Measurements from ENCODE around the gene UBE2E3. TPM values are rescaled to one million over a fixed set of nuclear protein-coding genes. Genes with fewer than 3 reads are reported as not detected.

UBE2E3 gene
- total RNA-seq, 1 experiment from 2014 or later: 208 TPM

DNA sequence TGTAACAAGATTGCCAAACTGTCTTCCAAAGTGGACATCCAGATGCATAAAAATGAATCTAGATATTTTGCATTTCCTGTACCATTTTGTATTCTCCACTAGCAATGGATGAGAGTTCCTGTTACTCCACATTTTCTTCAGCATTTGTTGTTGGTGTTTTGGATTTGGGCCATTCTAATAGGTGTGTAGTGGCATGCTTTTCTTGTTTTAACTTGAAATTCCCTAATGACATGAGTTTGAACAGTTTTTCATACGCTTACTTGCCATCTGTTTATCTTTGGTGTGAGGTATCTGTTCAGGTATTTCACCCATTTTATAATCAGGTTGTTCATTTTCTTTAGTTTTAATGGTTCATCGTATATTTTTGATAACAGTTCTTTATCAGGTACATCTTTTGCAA lies 73.9 kb downstream of the UBE2E3 start:
- Histone ChIP-seq H3K27me3 (replicated peaks) (no peaks in the 10 kb centered on the region), H3K27ac (no peak overlapping the region), H3K9me3 (replicated peaks) (no peaks in the 10 kb centered on the region), H3K4me3 (no peak overlapping the region), H3K36me3 (peaks cover 10% of the 10 kb centered on the region), H3K4me1 (replicated peaks) (no peaks in the 10 kb centered on the region)
- no peak for DNase-seq (ENCODE audit: low read depth in 1 of 2, low spot score in 2 of 2)

DNA sequence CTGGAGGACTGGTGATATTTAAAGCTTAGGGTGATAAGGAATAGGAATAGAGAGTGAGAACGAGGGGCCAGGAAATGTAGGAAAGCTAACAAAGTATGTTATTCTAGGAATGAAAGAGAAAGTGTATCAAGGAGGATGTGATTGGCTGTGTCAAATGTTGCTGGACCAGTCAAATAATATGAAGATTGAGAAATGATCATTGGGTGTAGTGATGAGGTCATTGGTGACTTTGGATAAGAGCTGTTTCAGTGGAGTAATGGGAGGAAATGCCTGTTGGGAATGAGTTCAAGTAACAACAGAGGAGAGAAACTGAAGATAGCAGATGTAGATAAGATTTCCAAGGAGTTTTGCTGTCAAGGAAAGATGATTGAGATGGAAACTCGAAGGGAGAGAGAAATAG lies 74.4 kb downstream of the UBE2E3 start:
- Histone ChIP-seq H3K4me3 (no peak overlapping the region), H3K27ac (no peak overlapping the region), H3K4me1 (replicated peaks) (no peaks in the 10 kb centered on the region), H3K9me3 (replicated peaks) (no peaks in the 10 kb centered on the region), H3K36me3 (peaks cover 10% of the 10 kb centered on the region), H3K27me3 (replicated peaks) (no peaks in the 10 kb centered on the region)
- DNase-seq (ENCODE audit: low read depth in 1 of 2, low spot score in 2 of 2): no peak

DNA sequence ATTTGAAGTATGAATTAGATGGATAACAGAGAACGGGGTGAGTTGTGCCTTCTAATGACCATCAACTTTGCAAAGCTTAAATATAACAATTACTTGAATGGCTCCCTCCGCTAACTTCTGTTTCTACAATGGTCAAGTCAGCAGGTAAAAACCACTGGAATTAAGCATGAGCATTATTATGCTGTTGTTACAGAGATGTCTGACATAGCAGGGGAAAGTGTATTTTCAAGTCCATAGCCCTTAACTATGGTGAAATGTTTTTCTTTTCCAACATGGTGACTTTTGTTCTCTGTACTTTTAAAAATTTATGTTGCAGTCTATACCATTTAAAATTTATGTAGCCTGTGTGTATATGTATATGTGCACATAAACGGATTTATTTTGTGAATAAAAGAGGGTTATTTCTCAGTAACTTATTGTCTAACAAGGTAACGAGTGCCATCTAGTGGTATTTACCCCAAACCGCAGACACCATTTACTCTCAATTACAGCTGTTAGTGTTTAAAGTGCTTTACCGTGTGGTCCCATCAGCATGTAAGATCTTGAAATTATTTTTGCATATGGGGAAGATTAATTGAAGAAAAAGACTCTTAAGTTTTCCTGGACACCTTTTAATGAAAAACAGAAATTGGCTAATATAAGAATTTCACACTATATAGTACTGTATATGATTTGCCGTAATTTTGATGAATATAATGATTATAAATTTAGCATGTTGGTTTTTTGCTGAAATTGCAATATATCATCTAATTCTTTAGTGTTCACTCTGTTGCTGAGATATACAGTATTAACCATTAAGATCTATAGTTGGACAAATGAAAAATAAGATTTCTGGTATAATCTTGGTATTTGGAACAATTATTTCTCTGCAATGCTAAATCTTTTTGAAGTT lies 78.2 kb downstream of the UBE2E3 start:
- H3K27me3 ChIP-seq (replicated peaks): no peaks in the 10 kb centered on the region
- no peak overlapping the region for H3K4me3 ChIP-seq
- DNase-seq (ENCODE audit: low read depth in 1 of 2, low spot score in 2 of 2): peak; percentile 40 to 43
- H3K27ac ChIP-seq: no peak overlapping the region
- no peaks in the 10 kb centered on the region for H3K9me3 ChIP-seq (replicated peaks)
- no peaks in the 10 kb centered on the region for H3K4me1 ChIP-seq (replicated peaks)
- H3K36me3 ChIP-seq: peaks cover 13% of the 10 kb centered on the region

DNA sequence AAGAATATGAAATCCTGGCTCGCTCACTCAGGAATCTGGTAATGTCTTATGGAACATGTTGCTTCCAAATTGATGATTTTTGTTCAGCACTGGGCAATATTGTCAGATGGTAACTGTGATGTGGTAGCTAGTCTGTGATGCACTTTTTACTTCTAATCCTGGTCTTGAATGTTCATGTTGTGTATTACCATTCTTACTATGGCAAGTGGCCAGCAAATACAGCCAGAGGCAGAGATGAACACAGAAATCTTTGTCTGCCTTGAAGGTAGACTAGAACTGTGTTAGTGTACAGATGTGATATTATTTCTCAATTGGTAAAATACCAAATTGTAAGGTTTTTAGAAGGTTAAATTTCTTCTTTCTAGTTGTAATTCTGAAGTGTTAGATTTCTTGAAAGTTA lies 83.3 kb downstream of the UBE2E3 start:
- Histone ChIP-seq H3K9me3 (replicated peaks) (no peaks in the 10 kb centered on the region), H3K4me3 (no peak overlapping the region), H3K27ac (no peak overlapping the region), H3K4me1 (replicated peaks) (no peaks in the 10 kb centered on the region), H3K36me3 (peaks cover 17% of the 10 kb centered on the region), H3K27me3 (replicated peaks) (no peaks in the 10 kb centered on the region)
- no peak for DNase-seq (ENCODE audit: low read depth in 1 of 2, low spot score in 2 of 2)

DNA sequence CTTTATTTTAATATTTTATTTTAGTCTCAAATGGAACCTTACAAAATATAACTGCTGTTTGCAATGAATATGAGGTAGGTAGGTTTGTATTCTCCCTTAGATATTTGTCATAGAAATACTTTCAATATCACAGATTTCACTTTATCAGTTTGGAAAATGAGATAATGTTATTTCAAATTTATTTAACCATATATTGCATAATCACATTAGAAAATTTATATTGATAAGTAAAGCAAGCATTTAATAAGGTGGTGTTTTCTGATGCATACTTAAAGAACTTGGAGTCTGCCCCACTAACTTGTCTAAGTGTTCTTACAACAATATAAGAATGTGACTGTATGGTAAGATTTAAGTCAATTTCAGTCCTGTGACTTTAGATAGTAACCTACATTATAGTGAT lies 85.1 kb downstream of the UBE2E3 start:
- H3K9me3 ChIP-seq (replicated peaks): no peaks in the 10 kb centered on the region
- DNase-seq (ENCODE audit: low read depth in 1 of 2, low spot score in 2 of 2): no peak
- H3K27ac ChIP-seq: no peak overlapping the region
- H3K4me1 ChIP-seq (replicated peaks): 0 out of 2 replicates have a peak, but pooled peaks cover 4% of the 10 kb centered on the region
- H3K4me3 ChIP-seq: no peak overlapping the region
- no peaks in the 10 kb centered on the region for H3K27me3 ChIP-seq (replicated peaks)
- peaks cover 13% of the 10 kb centered on the region; the same call in 1 of the 2 replicates for H3K36me3 ChIP-seq

DNA sequence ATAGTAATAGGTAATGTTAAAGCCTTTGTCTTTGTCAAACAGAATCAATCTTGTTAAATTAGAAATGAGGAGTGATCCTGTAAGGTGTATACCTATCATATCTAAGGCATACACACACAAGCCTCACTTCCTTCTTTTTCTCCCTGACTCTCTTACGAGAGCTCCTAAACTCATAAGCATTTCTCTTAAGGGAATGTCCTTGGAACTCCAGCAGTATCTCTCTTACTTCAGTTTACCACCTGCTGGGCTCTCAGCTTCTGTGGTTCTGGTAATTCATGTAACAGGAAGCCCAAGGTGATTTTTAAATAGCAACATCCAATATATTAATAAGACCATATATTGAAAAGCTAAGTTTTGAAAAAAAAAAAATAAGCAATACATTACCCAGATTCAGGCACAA lies 85.9 kb downstream of the UBE2E3 start:
- no peaks in the 10 kb centered on the region for H3K27me3 ChIP-seq (replicated peaks)
- H3K27ac ChIP-seq: no peak overlapping the region
- 0 out of 2 replicates have a peak, but pooled peaks cover 4% of the 10 kb centered on the region for H3K4me1 ChIP-seq (replicated peaks)
- DNase-seq (ENCODE audit: low read depth in 1 of 2, low spot score in 2 of 2): no peak
- H3K36me3 ChIP-seq: peaks cover 18% of the 10 kb centered on the region; the same call in 1 of the 2 replicates
- no peaks in the 10 kb centered on the region for H3K9me3 ChIP-seq (replicated peaks)
- no peak overlapping the region for H3K4me3 ChIP-seq

DNA sequence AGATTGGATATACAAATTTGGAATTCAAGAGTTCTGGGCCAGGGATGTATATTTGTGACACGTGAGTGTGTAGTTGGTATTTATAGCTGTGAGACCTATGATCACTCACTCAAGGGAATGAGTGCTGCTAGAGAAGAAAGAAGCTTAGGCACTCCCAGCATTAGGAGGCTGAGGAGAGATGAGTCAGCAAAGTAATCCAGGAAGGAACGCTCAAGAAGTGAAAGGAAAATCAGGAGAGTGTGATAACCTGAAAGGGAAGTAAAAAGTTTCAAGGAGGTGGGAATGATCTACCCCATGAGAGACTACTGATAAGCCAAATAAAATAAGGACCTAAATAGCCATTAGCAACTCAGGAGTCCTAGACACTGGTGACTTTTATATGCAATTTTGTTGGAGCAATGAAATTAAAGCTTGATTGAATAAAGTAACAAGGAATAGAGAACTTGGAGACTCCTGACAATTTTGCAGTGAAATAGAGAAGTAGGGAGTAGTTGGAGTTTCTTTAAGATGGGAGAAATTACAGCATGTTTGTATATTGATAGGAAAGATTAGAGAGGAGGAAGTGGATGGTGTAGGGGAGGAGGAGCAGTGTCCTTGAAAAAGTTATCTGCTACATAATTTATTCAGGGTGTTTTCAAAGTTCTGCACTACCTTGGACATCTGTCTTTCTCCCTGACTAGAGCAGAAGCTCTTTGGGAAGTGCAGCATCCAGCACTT lies 89.9 kb downstream of the UBE2E3 start:
- Histone ChIP-seq H3K9me3 (replicated peaks) (no peaks in the 10 kb centered on the region), H3K4me1 (replicated peaks) (0 out of 2 replicates have a peak, but pooled peaks cover 4% of the 10 kb centered on the region), H3K36me3 (peaks cover 13% of the 10 kb centered on the region; the same call in 1 of the 2 replicates), H3K27ac (no peak overlapping the region), H3K4me3 (no peak overlapping the region), H3K27me3 (replicated peaks) (no peaks in the 10 kb centered on the region)
- DNase-seq (ENCODE audit: low read depth in 1 of 2, low spot score in 2 of 2): peak in 1 of 2 experiments; percentile 11

DNA sequence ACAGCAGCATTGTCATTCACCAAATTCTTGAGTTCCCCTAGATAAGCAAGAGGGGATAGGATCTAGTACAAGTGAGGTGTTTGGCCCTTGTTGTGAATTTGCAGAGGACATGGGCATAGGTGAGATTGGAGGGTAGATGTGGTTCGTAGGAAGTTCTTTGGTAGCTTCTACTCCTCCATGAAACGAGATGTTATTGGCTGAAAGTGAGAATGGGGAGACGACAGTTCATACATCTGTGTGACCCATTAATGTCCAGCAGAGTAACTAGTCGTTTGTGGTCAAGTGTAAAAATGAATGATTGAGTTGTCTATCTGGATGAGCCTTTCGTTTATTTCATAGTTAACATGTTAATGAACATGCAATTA lies 90.4 kb downstream of the UBE2E3 start:
- H3K27ac ChIP-seq: no peak overlapping the region
- no peaks in the 10 kb centered on the region for H3K9me3 ChIP-seq (replicated peaks)
- DNase-seq (ENCODE audit: low read depth in 1 of 2, low spot score in 2 of 2): no peak
- 0 out of 2 replicates have a peak, but pooled peaks cover 4% of the 10 kb centered on the region for H3K4me1 ChIP-seq (replicated peaks)
- H3K4me3 ChIP-seq: no peak overlapping the region
- H3K27me3 ChIP-seq (replicated peaks): no peaks in the 10 kb centered on the region
- peaks cover 11% of the 10 kb centered on the region; the same call in 1 of the 2 replicates for H3K36me3 ChIP-seq

DNA sequence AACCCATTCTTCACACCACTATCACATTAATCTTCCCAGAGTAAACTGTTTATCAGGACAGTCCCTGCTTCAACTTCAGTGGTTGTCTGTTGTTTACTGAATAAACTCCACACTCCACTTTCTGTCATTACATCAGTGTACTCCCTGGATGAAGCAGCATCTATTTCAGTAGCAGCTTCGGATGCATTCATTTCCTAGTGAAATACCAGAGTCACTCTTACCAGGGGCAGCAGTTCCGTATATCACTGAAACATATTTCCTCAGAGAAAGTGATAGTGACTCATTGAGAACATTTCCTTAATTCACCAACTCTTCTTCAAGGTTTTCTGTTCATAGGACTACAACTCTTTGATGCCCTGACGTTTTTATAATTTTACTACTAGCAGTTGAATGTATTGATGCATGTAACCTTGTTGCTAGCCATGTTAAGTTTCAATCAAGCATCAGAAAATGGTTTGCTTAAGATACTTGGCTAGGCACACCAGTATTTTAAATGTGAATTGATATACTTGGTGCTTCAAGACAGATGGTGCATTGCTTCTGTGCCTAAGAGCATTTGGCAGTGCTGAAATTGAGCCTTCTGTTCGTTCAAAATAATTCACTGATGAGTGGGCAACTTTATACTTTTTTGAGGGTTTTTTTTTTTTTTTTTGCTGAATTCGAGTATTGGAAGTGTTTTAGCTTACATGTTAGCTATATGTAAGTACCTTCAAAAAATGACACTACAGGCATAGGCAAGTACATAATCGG lies 92.3 kb downstream of the UBE2E3 start:
- Histone ChIP-seq H3K36me3 (peaks cover 11% of the 10 kb centered on the region; the same call in 1 of the 2 replicates), H3K9me3 (replicated peaks) (no peaks in the 10 kb centered on the region), H3K27me3 (replicated peaks) (no peaks in the 10 kb centered on the region), H3K4me3 (no peak overlapping the region), H3K27ac (no peak overlapping the region), H3K4me1 (replicated peaks) (0 out of 2 replicates have a peak, but pooled peaks cover 4% of the 10 kb centered on the region)
- no peak for DNase-seq (ENCODE audit: low read depth in 1 of 2, low spot score in 2 of 2)

DNA sequence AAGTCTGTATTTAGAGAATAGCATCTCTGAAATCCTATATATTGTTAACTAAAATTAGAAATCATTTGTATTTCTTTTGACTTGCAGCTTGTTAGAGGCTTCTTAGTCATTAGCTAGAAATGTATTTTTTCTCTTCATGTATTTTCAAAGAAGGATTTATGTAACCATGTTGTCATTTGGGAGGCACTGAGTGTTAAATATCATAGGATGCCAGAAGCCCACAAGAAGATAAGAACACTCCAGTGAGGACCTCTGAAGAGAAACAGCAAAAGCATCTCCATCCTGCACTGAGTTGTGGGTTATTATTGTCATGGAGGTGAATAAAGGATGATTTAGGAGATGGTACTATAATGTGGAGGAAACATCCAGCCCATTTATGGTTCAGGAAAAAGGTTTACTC lies 93.5 kb downstream of the UBE2E3 start:
- Histone ChIP-seq H3K27me3 (replicated peaks) (no peaks in the 10 kb centered on the region), H3K27ac (no peak overlapping the region)
- DNase-seq (ENCODE audit: low read depth in 1 of 2, low spot score in 2 of 2): no peak

DNA sequence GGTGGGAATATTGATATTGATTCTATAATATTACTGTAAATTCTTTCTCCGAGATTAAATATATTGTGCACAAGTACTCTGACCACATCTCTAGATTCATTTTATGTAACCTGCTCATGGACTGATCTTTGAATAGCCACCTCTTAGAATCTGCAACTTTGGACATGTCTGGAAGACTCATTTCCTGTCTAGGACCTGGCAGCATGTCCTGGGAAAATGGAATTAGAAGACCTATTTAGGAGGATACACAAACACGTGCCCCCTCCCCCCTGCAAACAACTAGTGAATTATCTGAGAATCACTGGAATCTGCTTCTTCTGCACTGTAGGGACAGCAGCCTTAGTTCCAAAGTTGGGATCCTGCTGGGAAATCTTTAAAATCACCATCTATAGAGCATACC lies 94.1 kb downstream of the UBE2E3 start:
- no peaks in the 10 kb centered on the region for H3K27me3 ChIP-seq (replicated peaks)
- 0 out of 2 replicates have a peak, but pooled peaks cover 4% of the 10 kb centered on the region for H3K4me1 ChIP-seq (replicated peaks)
- no peaks in the 10 kb centered on the region for H3K9me3 ChIP-seq (replicated peaks)
- DNase-seq (ENCODE audit: low read depth in 1 of 2, low spot score in 2 of 2): no peak
- no peak overlapping the region for H3K27ac ChIP-seq
- H3K36me3 ChIP-seq: peaks cover 11% of the 10 kb centered on the region; the same call in 1 of the 2 replicates
- no peak overlapping the region for H3K4me3 ChIP-seq

More for the DNA sequence above, 93.5 kb downstream of the UBE2E3 start:
- Histone ChIP-seq H3K4me1 (replicated peaks) (0 out of 2 replicates have a peak, but pooled peaks cover 4% of the 10 kb centered on the region), H3K9me3 (replicated peaks) (no peaks in the 10 kb centered on the region), H3K36me3 (peaks cover 11% of the 10 kb centered on the region; the same call in 1 of the 2 replicates), H3K4me3 (no peak overlapping the region)

DNA sequence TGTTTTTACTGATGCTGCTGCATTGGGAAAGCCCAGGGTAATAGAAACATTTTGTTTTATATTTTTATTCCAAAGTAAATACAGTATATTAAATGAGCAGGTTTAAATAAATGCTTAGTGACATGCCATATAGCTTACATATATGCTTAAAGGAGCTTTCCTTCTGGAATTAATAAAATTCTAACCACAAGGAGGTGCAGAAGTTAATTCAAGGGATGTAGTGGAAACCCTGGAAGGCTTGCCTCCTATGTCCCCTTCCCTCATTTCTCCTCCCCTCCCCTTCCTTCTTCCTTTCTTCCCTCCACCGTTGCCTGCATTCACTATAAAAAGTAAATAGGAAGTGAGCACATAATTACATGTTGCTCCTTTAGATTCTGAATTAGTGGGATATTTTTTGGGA lies 96.3 kb downstream of the UBE2E3 start:
- no peak for DNase-seq (ENCODE audit: low read depth in 1 of 2, low spot score in 2 of 2)
- no peaks in the 10 kb centered on the region for H3K27me3 ChIP-seq (replicated peaks)
- H3K4me1 ChIP-seq (replicated peaks): no peaks in the 10 kb centered on the region
- no peaks in the 10 kb centered on the region for H3K9me3 ChIP-seq (replicated peaks)
- H3K27ac ChIP-seq: no peak overlapping the region
- H3K4me3 ChIP-seq: no peak overlapping the region
- H3K36me3 ChIP-seq: 0 out of 2 replicates have a peak, but pooled peaks cover 5% of the 10 kb centered on the region

DNA sequence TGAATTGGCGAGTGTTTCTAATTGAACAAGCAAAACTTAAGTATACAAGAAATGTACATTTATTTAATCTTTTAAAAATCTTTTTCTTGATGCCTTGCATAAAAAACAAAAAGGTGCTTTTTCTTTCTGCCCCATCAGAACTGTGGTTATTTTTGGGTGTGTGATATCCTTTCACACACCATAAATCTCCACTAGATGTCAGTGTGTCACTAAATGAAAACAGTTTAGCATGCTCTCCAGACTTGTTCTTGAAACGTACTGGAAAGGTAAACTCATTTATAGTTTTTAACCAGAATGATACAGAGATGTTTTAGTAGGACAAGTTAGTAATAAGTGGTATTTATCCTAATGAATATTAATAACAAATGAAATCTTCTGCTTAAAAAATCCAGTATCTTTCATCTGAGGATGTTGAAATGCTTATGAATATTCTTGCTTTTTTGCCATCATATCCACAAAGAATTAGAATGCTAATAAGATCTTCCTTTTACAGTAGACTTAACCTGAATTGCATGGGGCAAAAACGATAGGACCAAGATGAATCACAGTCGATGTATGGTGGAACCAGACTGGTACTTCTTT lies 96.8 kb downstream of the UBE2E3 start:
- H3K4me3 ChIP-seq: no peak overlapping the region
- 0 out of 2 replicates have a peak, but pooled peaks cover 5% of the 10 kb centered on the region for H3K36me3 ChIP-seq
- H3K27ac ChIP-seq: no peak overlapping the region
- no peaks in the 10 kb centered on the region for H3K4me1 ChIP-seq (replicated peaks)
- H3K27me3 ChIP-seq (replicated peaks): no peaks in the 10 kb centered on the region
- no peaks in the 10 kb centered on the region for H3K9me3 ChIP-seq (replicated peaks)
- peak in 1 of 2 experiments; percentile 45 for DNase-seq (ENCODE audit: low read depth in 1 of 2, low spot score in 2 of 2)
